ENCODE results near the gene IL17A. TPM values are rescaled to one million over a fixed set of nuclear protein-coding genes. Genes with fewer than 3 reads are reported as not detected.

The IL17A gene
- total RNA-seq, 1 experiment from 2014 or later = not detected

DNA sequence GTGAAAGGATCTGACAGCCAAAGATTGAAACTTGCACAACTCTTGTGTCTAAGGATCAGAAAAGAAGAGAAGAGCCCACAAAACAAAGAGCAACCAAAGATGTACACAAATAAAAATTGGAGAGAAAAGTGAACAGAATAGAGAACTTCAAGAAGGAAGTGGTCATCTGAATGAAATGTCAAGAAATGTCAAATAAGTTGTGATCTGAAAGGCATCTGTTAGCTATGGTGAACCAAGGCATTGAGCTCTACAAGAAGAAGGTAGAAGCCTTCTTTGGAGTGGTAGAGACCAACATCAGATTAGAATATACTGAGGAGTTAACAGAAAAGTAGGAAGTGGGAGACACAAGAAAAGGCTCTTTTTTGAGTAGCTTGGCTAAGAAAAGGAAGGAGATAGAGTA, 29.6 kb downstream of the IL17A start:
- intact Hi-C loops (cut with micrococcal nuclease) = no loop called here
- Histone ChIP-seq H2AFZ (ENCODE audit: low read length) (no peak overlapping the region), H3K27me3 (ENCODE audit: low read length) (peaks cover 15% of the 10 kb centered on the region; the same call in 1 of the 2 replicates), H4K20me1 (ENCODE audit: low read length) (no peaks in the 10 kb centered on the region), H3K9me3 (ENCODE audit: low read length) (no peaks in the 10 kb centered on the region), H3K4me3 (ENCODE audit: low read length) (no peak overlapping the region), H3K9ac (ENCODE audit: low read length) (no peak overlapping the region), H3K27ac (ENCODE audit: low read length) (no peak overlapping the region), H3K36me3 (ENCODE audit: low read depth, low read length) (no peaks in the 10 kb centered on the region), H3K9me2 (replicated peaks; ENCODE audit: low read length) (no peaks in the 10 kb centered on the region), H3K4me1 (ENCODE audit: insufficient read depth, low read length) (no peaks in the 10 kb centered on the region), H3K4me2 (ENCODE audit: low read length) (no peak overlapping the region), H3F3A (ENCODE audit: low read length, unreplicated experiment) (no peaks in the 10 kb centered on the region), H3K79me2 (ENCODE audit: low read length) (no peaks in the 10 kb centered on the region)
- no TSS peak for BruUV-seq (replicated peaks)
- POLR2A ChIA-PET (ENCODE audit: unreplicated experiment) = no interaction called here
- ATAC-seq (no peak), DNase-seq (no peak)
- TF ChIP-seq EZH2 (IDR thresholded peaks at IDR 0.05; ENCODE audit: low read length, unreplicated experiment) (no peak), CTCF (conservative IDR thresholded peaks at IDR 0.05; ENCODE audit: low read depth, low read length) (no peak), EZH2phosphoT487 (IDR thresholded peaks at IDR 0.05; ENCODE audit: borderline replicate concordance, low read length) (no peak)
- CTCF ChIA-PET = no interaction called here

GRCh38 chr6:52216932-52217575, 30.9 kb downstream of the IL17A start:
- Histone ChIP-seq H3K36me3 (ENCODE audit: low read depth, low read length) (no peaks in the 10 kb centered on the region), H3K27me3 (ENCODE audit: low read length) (peaks cover 20% of the 10 kb centered on the region; the same call in 1 of the 2 replicates), H3K4me2 (ENCODE audit: low read length) (no peak overlapping the region), H3K27ac (ENCODE audit: low read length) (no peak overlapping the region), H3K4me1 (ENCODE audit: insufficient read depth, low read length) (no peaks in the 10 kb centered on the region), H3K9ac (ENCODE audit: low read length) (no peak overlapping the region), H3F3A (ENCODE audit: low read length, unreplicated experiment) (no peaks in the 10 kb centered on the region), H3K9me3 (ENCODE audit: low read length) (no peaks in the 10 kb centered on the region), H4K20me1 (ENCODE audit: low read length) (no peaks in the 10 kb centered on the region), H3K79me2 (ENCODE audit: low read length) (no peaks in the 10 kb centered on the region), H2AFZ (ENCODE audit: low read length) (no peak overlapping the region), H3K9me2 (replicated peaks; ENCODE audit: low read length) (no peaks in the 10 kb centered on the region), H3K4me3 (ENCODE audit: low read length) (no peak overlapping the region)
- TF ChIP-seq CTCF (conservative IDR thresholded peaks at IDR 0.05; ENCODE audit: low read depth, low read length) (no peak), EZH2 (IDR thresholded peaks at IDR 0.05; ENCODE audit: low read length, unreplicated experiment) (no peak), EZH2phosphoT487 (IDR thresholded peaks at IDR 0.05; ENCODE audit: borderline replicate concordance, low read length) (no peak)
- POLR2A ChIA-PET (ENCODE audit: unreplicated experiment) = no interaction called here
- no peak for ATAC-seq
- intact Hi-C loops (cut with micrococcal nuclease) = no loop called here
- CTCF ChIA-PET = no interaction called here
- BruUV-seq (replicated peaks) = no TSS peak
- DNase-seq = no peak

DNA sequence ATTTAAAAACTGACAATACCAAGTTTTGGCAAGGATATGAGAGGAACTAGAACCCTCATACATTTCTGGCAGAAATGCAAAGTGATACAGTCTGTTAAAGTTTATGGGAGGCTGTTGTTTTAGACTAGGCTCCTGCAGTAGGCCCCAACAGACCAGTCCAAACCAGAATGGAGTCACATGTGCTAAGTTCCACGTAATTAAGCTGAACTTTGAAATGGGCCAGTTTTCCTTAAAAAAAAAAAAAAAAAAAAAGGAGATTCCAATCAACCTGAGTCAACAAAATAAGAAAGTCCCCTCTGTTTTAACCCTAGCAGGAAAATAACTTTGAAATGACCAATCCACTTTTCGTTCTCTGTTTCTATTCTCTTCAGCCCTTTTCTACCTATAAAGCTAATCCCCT, 31.6 kb downstream of the IL17A start:
- Histone ChIP-seq H2AFZ (ENCODE audit: low read length) (no peak overlapping the region), H3K4me1 (ENCODE audit: insufficient read depth, low read length) (no peaks in the 10 kb centered on the region), H3K27me3 (ENCODE audit: low read length) (peaks cover 26% of the 10 kb centered on the region; the same call in 1 of the 2 replicates), H3K4me3 (ENCODE audit: low read length) (no peak overlapping the region), H3F3A (ENCODE audit: low read length, unreplicated experiment) (no peaks in the 10 kb centered on the region), H3K79me2 (ENCODE audit: low read length) (no peaks in the 10 kb centered on the region), H4K20me1 (ENCODE audit: low read length) (no peaks in the 10 kb centered on the region), H3K27ac (ENCODE audit: low read length) (no peak overlapping the region), H3K9me3 (ENCODE audit: low read length) (no peaks in the 10 kb centered on the region), H3K9me2 (replicated peaks; ENCODE audit: low read length) (no peaks in the 10 kb centered on the region), H3K9ac (ENCODE audit: low read length) (no peak overlapping the region), H3K36me3 (ENCODE audit: low read depth, low read length) (no peaks in the 10 kb centered on the region), H3K4me2 (ENCODE audit: low read length) (no peak overlapping the region)
- POLR2A ChIA-PET (ENCODE audit: unreplicated experiment) = no interaction called here
- BruUV-seq (replicated peaks) = no TSS peak
- CTCF ChIA-PET = no interaction called here
- intact Hi-C loops (cut with micrococcal nuclease) = no loop called here
- DNase-seq (no peak), ATAC-seq (no peak)
- TF ChIP-seq EZH2phosphoT487 (IDR thresholded peaks at IDR 0.05; ENCODE audit: borderline replicate concordance, low read length) = no peak
- no peak for TF ChIP-seq CTCF (conservative IDR thresholded peaks at IDR 0.05; ENCODE audit: low read depth, low read length)
- no peak for TF ChIP-seq EZH2 (IDR thresholded peaks at IDR 0.05; ENCODE audit: low read length, unreplicated experiment)

Data from PC-3 (cell line).